SU-DHL-6 (cell line): ENCODE measurements around the gene ELAVL1.

ENCODE experiments used
- CTCF ChIP-seq: fragments of 200-600 bp; sonication (generic); IDR thresholded peaks from one replicate; pipeline ENCODE4 v1.5.1; 2017; ENCODE audit warnings: antibody characterized with exemption, mild to moderate bottlenecking, low read length, moderate library complexity; ENCODE audit not compliant: insufficient read depth, poor library complexity, severe bottlenecking
- EZH2phosphoT487 ChIP-seq: fragments of 200-600 bp; sonication (generic), shearing (Covaris generic); conservative IDR thresholded peaks from 2 replicates; pipeline ENCODE4 v1.6.1; 2018; ENCODE audit warnings: mild to moderate bottlenecking, antibody characterized with exemption, low read length, moderate library complexity, mixed read lengths

- TF ChIP-seq CTCF (no peak), EZH2phosphoT487 (no peak)
Observed at GRCh38 chr19:8034178-8034525, 28.7 kb upstream of the ELAVL1 start.
